HG02610 (cell line): ENCODE measurements around the gene CDK5.
"Not testable (repeated sequence)": the region's sequence is repeated elsewhere in the genome, so short reads cannot be mapped to it uniquely, and the experiment has no call there.

Experiments used
- ATAC-seq: cut with Tn5 transposase; IDR thresholded peaks from one replicate; pipeline ENCODE4 v1.9.1; 2021; ENCODE audit warnings: mild to moderate bottlenecking, moderate library complexity; ENCODE audit not compliant: unreplicated experiment

Gene CDK5

GRCh38 chr7:151058781-151059366 lies 1.2 kb upstream of the CDK5 start:
- no peak for ATAC-seq

- peak; percentile 91 for ATAC-seq
Measured at GRCh38 chr7:151057989-151058780, 488 bp upstream of the CDK5 start.

- no peak for ATAC-seq
Measured at GRCh38 chr7:151056666-151057505, 811 bp downstream of the CDK5 start.

GRCh38 chr7:151056283-151056665 lies 1.4 kb downstream of the CDK5 start:
- ATAC-seq: no peak

- no peak for ATAC-seq
Measured at GRCh38 chr7:151053751-151054150, 3.9 kb downstream of the CDK5 start.

GRCh38 chr7:151053096-151053495 lies 4.6 kb downstream of the CDK5 start:
- no peak for ATAC-seq

- no peak for ATAC-seq
Measured at GRCh38 chr7:151051108-151051507, 6.6 kb downstream of the CDK5 start.

- no peak for ATAC-seq
Measured at GRCh38 chr7:151048911-151049463, 8.7 kb downstream of the CDK5 start.

- ATAC-seq: no peak
Measured at GRCh38 chr7:151047976-151048815, 9.5 kb downstream of the CDK5 start, which contains the start of gene ASIC3. Gene ASIC3, plus strand, starts transcription at chr7:151048531. Its CDS starts 355 bp downstream, at chr7:151048886.

GRCh38 chr7:151046603-151047573 lies 10.8 kb downstream of the CDK5 start:
- no peak for ATAC-seq

- ATAC-seq: no peak
Measured at GRCh38 chr7:151045967-151046366, 11.7 kb downstream of the CDK5 start.

GRCh38 chr7:151045262-151045661 lies 12.4 kb downstream of the CDK5 start:
- ATAC-seq: no peak

- no peak for ATAC-seq
Measured at GRCh38 chr7:151043959-151044358, 13.7 kb downstream of the CDK5 start.

- not testable (repeated sequence) for ATAC-seq
Measured at GRCh38 chr7:151043449-151043848, 14.2 kb downstream of the CDK5 start.

- no peak for ATAC-seq
Measured at GRCh38 chr7:151040616-151041375, 16.9 kb downstream of the CDK5 start.

GRCh38 chr7:151039850-151040548 lies 17.7 kb downstream of the CDK5 start:
- ATAC-seq: no peak

- ATAC-seq: no peak
Measured at GRCh38 chr7:151038951-151039849, 18.5 kb downstream of the CDK5 start.
